Kidney epithelial cell (primary cell): ENCODE measurements around the gene REEP1. TPM values are rescaled to one million over a fixed set of nuclear protein-coding genes. Genes with fewer than 3 reads are reported as not detected.

ENCODE experiments used
- DNase-seq: peaks from one replicate; pipeline ENCODE4 v3.0.0-alpha.2; 2010; ENCODE audit warnings: low read depth
- H3K27me3 ChIP-seq: 2 replicates; pipeline ENCODE4 v1.6.0; 2011; ENCODE audit warnings: low read length; ENCODE audit not compliant: control insufficient read depth, insufficient read depth
- H3K36me3 ChIP-seq: 2 replicates; pipeline ENCODE4 v1.5.1; 2011; ENCODE audit warnings: low read length; ENCODE audit not compliant: control insufficient read depth, insufficient read depth
- H3K4me3 ChIP-seq: 2 replicates; pipeline ENCODE4 v1.5.1; 2011; ENCODE audit warnings: low read depth, mild to moderate bottlenecking, control low read depth, low read length
- total RNA-seq: library from RNA; depleted of rRNA; stranded (reverse); fragments of >200 nt; gene quantifications from 2 replicates; pipeline ENCODE4 v1.2.3, GENCODE V29; 2015
- TF ChIP-seq, protein P1 (sequence below): IDR thresholded peaks from 2 replicates; pipeline ENCODE4 v1.5.1; 2011; ENCODE audit warnings: mild to moderate bottlenecking, moderate library complexity, low read length, control low read depth, inconsistent platforms; ENCODE audit not compliant: insufficient read depth, poor library complexity, severe bottlenecking

Gene REEP1
- total RNA-seq, 1 donor from 2014 or later, result 1.3 TPM

DNA sequence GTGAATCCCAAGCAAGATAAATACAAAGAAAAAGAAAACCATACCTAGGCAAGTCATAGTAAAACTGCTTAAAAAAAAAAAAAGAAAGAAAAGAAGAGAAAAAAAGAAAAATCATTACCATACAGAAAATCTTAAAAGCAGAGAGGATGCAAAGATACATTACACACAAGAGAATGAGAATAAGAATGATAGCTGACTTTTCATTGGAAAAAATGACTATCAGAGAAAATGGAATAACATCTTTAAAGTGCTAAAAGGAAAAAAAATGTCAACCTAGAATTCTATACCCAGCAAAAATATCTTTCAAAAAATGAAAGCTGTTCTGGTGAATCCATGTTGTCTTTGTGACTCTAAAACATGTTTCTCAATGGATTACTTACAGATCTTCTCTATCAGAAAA lies 66.2 kb downstream of the REEP1 start:
- no peak for DNase-seq
- H3K36me3 ChIP-seq, result no peaks in the 10 kb centered on the region
- no peak overlapping the region for H3K4me3 ChIP-seq
- no peaks in the 10 kb centered on the region for H3K27me3 ChIP-seq
- TF ChIP-seq, protein P1, sequence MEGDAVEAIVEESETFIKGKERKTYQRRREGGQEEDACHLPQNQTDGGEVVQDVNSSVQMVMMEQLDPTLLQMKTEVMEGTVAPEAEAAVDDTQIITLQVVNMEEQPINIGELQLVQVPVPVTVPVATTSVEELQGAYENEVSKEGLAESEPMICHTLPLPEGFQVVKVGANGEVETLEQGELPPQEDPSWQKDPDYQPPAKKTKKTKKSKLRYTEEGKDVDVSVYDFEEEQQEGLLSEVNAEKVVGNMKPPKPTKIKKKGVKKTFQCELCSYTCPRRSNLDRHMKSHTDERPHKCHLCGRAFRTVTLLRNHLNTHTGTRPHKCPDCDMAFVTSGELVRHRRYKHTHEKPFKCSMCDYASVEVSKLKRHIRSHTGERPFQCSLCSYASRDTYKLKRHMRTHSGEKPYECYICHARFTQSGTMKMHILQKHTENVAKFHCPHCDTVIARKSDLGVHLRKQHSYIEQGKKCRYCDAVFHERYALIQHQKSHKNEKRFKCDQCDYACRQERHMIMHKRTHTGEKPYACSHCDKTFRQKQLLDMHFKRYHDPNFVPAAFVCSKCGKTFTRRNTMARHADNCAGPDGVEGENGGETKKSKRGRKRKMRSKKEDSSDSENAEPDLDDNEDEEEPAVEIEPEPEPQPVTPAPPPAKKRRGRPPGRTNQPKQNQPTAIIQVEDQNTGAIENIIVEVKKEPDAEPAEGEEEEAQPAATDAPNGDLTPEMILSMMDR, result no peak

DNA sequence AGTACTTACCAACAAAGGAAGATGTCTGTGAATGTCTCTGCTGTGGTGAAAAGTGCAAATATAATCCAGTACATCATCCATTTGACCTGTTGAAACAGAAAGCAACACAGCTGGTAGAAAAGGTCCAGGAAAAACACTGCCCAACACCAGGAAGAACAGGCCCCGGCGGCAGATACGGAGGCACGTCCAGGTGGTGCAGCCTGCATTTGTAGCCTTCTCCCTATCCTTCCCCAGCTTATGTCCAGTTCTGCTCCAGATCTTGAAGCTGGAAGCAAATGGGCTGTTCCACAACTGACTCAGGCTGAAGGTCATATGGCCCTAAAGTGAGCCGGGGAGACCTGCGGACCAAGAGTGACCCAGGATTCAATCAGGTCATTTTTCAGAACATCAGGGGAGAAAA lies 73.5 kb downstream of the REEP1 start:
- TF ChIP-seq, protein P1, result no peak
- H3K27me3 ChIP-seq, result no peaks in the 10 kb centered on the region
- H3K36me3 ChIP-seq, result no peaks in the 10 kb centered on the region
- no peak overlapping the region for H3K4me3 ChIP-seq
- no peak for DNase-seq

DNA sequence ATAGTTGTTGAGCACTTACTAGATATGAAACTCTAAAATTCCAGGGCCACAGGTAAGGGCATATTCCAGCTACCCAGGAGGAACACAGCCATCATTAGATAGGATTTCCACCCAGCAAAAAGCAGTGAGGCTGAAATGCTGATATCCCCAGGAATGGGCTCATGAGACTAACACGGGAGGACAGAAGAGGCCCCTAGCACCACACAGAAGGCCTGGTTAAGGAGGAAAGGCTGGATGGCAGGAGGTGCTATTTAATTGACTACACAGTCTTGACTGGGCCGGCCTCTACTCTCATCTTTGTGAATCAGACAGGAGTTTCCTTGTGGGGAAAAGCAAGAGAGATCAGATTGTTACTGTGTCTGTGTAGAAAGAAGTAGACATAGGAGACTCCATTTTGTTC lies 76.4 kb downstream of the REEP1 start:
- Histone ChIP-seq H3K4me3 (no peak overlapping the region), H3K27me3 (no peaks in the 10 kb centered on the region), H3K36me3 (no peaks in the 10 kb centered on the region)
- TF ChIP-seq, protein P1, result no peak
- no peak for DNase-seq

DNA sequence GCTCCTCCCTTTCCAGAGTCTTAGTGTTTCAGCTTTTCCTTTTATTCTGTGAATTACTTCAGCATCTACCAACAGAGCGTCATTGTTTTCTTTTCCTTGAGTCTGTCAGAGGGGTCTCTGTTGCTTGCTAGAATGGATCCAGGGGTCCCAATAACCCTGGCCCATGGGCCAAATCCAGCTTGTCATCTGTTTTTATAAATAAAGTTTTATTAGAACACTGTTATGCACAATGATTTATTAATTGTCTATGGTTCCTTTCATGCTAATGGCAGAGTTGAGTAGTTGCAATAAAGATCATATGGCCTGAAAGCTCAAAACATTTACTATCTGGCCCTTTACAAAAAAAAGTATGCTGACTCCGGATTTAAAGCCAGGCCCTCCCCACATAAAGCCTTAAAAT lies 79.3 kb downstream of the REEP1 start:
- no peak overlapping the region for H3K4me3 ChIP-seq
- peaks cover 2% of the 10 kb centered on the region for H3K27me3 ChIP-seq
- H3K36me3 ChIP-seq, result no peaks in the 10 kb centered on the region
- TF ChIP-seq, protein P1, result no peak
- DNase-seq, result no peak

DNA sequence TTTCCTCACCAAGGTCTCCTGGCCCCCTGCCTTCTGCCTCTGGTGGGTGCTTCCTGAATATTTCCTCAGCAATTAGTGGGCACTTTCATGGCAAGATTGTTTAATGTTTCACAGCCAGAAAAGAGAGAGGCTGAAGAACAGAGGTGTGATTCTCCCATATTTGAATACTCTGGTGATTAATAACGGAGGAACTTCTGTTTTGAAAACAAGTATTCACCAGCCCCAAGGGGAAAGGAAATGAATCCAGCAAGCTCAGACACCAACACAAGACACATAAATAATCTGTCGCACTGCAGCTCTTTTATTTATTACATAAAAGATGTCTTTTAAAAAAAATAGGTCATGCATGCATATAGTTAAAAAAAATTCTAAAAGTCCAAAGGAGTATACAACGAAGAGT lies 80.4 kb downstream of the REEP1 start:
- no peak overlapping the region for H3K4me3 ChIP-seq
- TF ChIP-seq, protein P1, result no peak
- no peak for DNase-seq
- H3K36me3 ChIP-seq, result no peaks in the 10 kb centered on the region
- peaks cover 2% of the 10 kb centered on the region for H3K27me3 ChIP-seq

DNA sequence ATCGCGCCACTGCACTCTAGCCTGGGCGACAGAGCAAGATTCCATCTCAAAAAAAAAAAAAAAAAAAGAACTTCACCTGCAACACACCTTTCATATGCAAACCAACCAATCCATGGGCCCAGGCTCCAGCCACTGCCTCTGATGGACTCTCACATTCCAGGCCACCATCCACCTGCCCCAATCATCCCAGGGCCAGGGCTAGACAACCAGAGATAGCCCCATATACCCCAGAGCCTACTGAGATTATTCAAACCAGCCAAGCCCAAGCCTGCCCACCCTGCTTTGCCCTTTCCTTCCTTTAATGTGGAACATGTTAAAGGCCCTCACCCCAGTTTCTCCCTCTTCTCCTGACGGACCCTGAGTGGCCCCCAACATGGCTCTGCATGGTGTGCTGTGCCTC lies 81.1 kb downstream of the REEP1 start:
- TF ChIP-seq, protein P1, result no peak
- Histone ChIP-seq H3K27me3 (peaks cover 2% of the 10 kb centered on the region), H3K4me3 (no peak overlapping the region), H3K36me3 (no peaks in the 10 kb centered on the region)
- DNase-seq, result no peak
